HG02852 (cell line): Measurements from ENCODE around the gene TMEM33.

Experiments
- ATAC-seq: cut with Tn5 transposase; IDR thresholded peaks from one replicate; pipeline ENCODE4 v1.9.1; 2021; ENCODE audit warnings: mild to moderate bottlenecking, moderate library complexity; ENCODE audit not compliant: unreplicated experiment

Gene TMEM33

GRCh38 chr4:41994461-41994985, 59.3 kb downstream of the TMEM33 start:
- no peak for ATAC-seq

GRCh38 chr4:41998019-41998418, 62.8 kb downstream of the TMEM33 start:
- no peak for ATAC-seq

GRCh38 chr4:41999321-41999720, 64.1 kb downstream of the TMEM33 start:
- ATAC-seq = no peak

GRCh38 chr4:42008011-42008786, 73.0 kb downstream of the TMEM33 start:
- ATAC-seq = no peak
